Measurements from ENCODE around the gene FAR2.
"Not testable (repeated sequence)": the region's sequence is repeated elsewhere in the genome, so short reads cannot be mapped to it uniquely, and the experiment has no call there.

The FAR2 gene

GRCh38 chr12:29281371-29282005 is 132.4 kb downstream of the FAR2 start:
- DNase-seq (ENCODE audit: low read depth), result no peak

GRCh38 chr12:29282031-29282816 is 133.1 kb downstream of the FAR2 start:
- no peak for DNase-seq (ENCODE audit: low read depth)

- no peak for DNase-seq (ENCODE audit: low read depth)
Observed at GRCh38 chr12:29283969-29284700, 135.1 kb downstream of the FAR2 start.

- DNase-seq (ENCODE audit: low read depth), result no peak
Observed at GRCh38 chr12:29286081-29286790, 137.2 kb downstream of the FAR2 start.

GRCh38 chr12:29287622-29288021 is 138.5 kb downstream of the FAR2 start:
- no peak for DNase-seq (ENCODE audit: low read depth)

- DNase-seq (ENCODE audit: low read depth), result no peak
Observed at GRCh38 chr12:29288031-29288430, 139.0 kb downstream of the FAR2 start.

GRCh38 chr12:29290475-29290874 is 141.4 kb downstream of the FAR2 start:
- not testable (repeated sequence) for DNase-seq (ENCODE audit: low read depth)

GRCh38 chr12:29291226-29291625 is 142.1 kb downstream of the FAR2 start:
- DNase-seq (ENCODE audit: low read depth), result no peak

GRCh38 chr12:29299633-29300032 is 150.6 kb downstream of the FAR2 start:
- no peak for DNase-seq (ENCODE audit: low read depth)

- no peak for DNase-seq (ENCODE audit: low read depth)
Observed at GRCh38 chr12:29301114-29301513, 152.0 kb downstream of the FAR2 start.

- DNase-seq (ENCODE audit: low read depth), result no peak
Observed at GRCh38 chr12:29304388-29304787, 155.3 kb downstream of the FAR2 start.

- DNase-seq (ENCODE audit: low read depth), result no peak
Observed at GRCh38 chr12:29306266-29306665, 157.2 kb downstream of the FAR2 start.

- DNase-seq (ENCODE audit: low read depth), result no peak
Observed at GRCh38 chr12:29306682-29307081, 157.6 kb downstream of the FAR2 start.

GRCh38 chr12:29309320-29309902 is 160.3 kb downstream of the FAR2 start:
- no peak for DNase-seq (ENCODE audit: low read depth)

GRCh38 chr12:29310899-29311298 is 161.8 kb downstream of the FAR2 start:
- no peak for DNase-seq (ENCODE audit: low read depth)

- DNase-seq (ENCODE audit: low read depth), result no peak
Observed at GRCh38 chr12:29314416-29314815, 165.3 kb downstream of the FAR2 start.

- DNase-seq (ENCODE audit: low read depth), result no peak
Observed at GRCh38 chr12:29316752-29317151, 167.7 kb downstream of the FAR2 start.

- DNase-seq (ENCODE audit: low read depth), result no peak
Observed at GRCh38 chr12:29317556-29318363, 168.7 kb downstream of the FAR2 start.

GRCh38 chr12:29320295-29321085 is 171.4 kb downstream of the FAR2 start:
- DNase-seq (ENCODE audit: low read depth), result no peak

- DNase-seq (ENCODE audit: low read depth), result no peak
Observed at GRCh38 chr12:29322157-29322556, 173.1 kb downstream of the FAR2 start.
